HEK293 (cell line): Measurements from ENCODE around the gene ACAA2.
A peak's percentile ranks its signal among the peaks of the same experiment; 100 is the strongest.

Experiments used
- CTCF ChIA-PET: fragments of 350-600 bp; formaldehyde crosslinking; extraction: SDS; loops from one replicate; lab custom pipeline; 2021; ENCODE audit warnings: antibody characterized with exemption; lab: Yijun Ruan, JAX
- POLR2A ChIA-PET: fragments of 300-600 bp; formaldehyde crosslinking; extraction: SDS; loops from one replicate; lab custom pipeline; 2020; ENCODE audit warnings: antibody characterized with exemption, inconsistent platforms; lab: Yijun Ruan, JAX
- H3K27ac ChIP-seq: fragments of 200-500 bp; sonication (Bioruptor generic); 2 replicates; pipeline ENCODE4 v1.5.1; 2014; ENCODE audit warnings: low read depth, low read length, control low read depth, inconsistent platforms; ENCODE audit errors: extremely low read depth
- H3K36me3 ChIP-seq, 2 experiments: fragments of 200-500 bp in 1 of 2; sonication (Bioruptor generic) in 1 of 2; 1 replicate in 1 of 2; 2 replicates in 1 of 2; pipeline ENCODE4 v1.5.1; 2014 to 2017; ENCODE audit warnings: inconsistent platforms in 2 of 2, low read length in 2 of 2; ENCODE audit not compliant: control insufficient read depth in 2 of 2, insufficient read depth in 1 of 2
- H3K4me1 ChIP-seq: fragments of 200-500 bp; sonication (Bioruptor generic); 2 replicates; pipeline ENCODE4 v1.5.1; 2014; ENCODE audit warnings: mild to moderate bottlenecking, low read length, inconsistent platforms; ENCODE audit not compliant: control insufficient read depth, insufficient read depth
- H3K4me3 ChIP-seq: 2 replicates; pipeline ENCODE4 v1.5.1; 2011; ENCODE audit warnings: low read depth, mild to moderate bottlenecking, control low read depth, low read length, moderate library complexity
- H3K9me3 ChIP-seq: fragments of 200-500 bp; sonication (Bioruptor generic); 2 replicates; pipeline ENCODE4 v1.5.1; 2014; ENCODE audit warnings: low read depth, low read length, inconsistent platforms; ENCODE audit not compliant: control insufficient read depth, insufficient read depth
- GLIS2 ChIP-seq: fragments of 450-650 bp; formaldehyde crosslinking; IDR thresholded peaks from 2 replicates; pipeline ENCODE4 v1.5.1; 2016; ENCODE audit warnings: missing biosample characterization, missing genetic modification characterization
- MZF1 ChIP-seq: fragments of 450-650 bp; formaldehyde crosslinking; IDR thresholded peaks from 2 replicates; pipeline ENCODE4 v1.5.1; 2017; ENCODE audit warnings: missing biosample characterization, missing genetic modification characterization, borderline replicate concordance
- PRDM1 ChIP-seq: fragments of 450-650 bp; formaldehyde crosslinking; IDR thresholded peaks from 2 replicates; pipeline ENCODE4; 2016; ENCODE audit warnings: missing biosample characterization, missing genetic modification characterization
- SCRT1 ChIP-seq: fragments of 450-650 bp; formaldehyde crosslinking; IDR thresholded peaks from 2 replicates; pipeline ENCODE4 v1.5.1; 2016; ENCODE audit warnings: missing biosample characterization, missing genetic modification characterization, borderline replicate concordance
- SCRT2 ChIP-seq: fragments of 450-650 bp; formaldehyde crosslinking; IDR thresholded peaks from 2 replicates; pipeline ENCODE4 v1.5.1; 2016; ENCODE audit warnings: missing biosample characterization, missing genetic modification characterization
- ZNF121 ChIP-seq: fragments of 450-650 bp; formaldehyde crosslinking; IDR thresholded peaks from 2 replicates; pipeline ENCODE4 v1.5.1; 2016; ENCODE audit warnings: missing biosample characterization, missing genetic modification characterization
- ZNF174 ChIP-seq: fragments of 450-650 bp; formaldehyde crosslinking; IDR thresholded peaks from 2 replicates; pipeline ENCODE4 v1.5.0; 2017; ENCODE audit warnings: missing biosample characterization, mild to moderate bottlenecking, missing genetic modification characterization
- ZNF426 ChIP-seq: fragments of 450-650 bp; formaldehyde crosslinking; IDR thresholded peaks from 2 replicates; pipeline ENCODE4 v1.5.1; 2017; ENCODE audit warnings: missing biosample characterization, missing genetic modification characterization, mild to moderate bottlenecking, inconsistent platforms, moderate library complexity
- ZNF521 ChIP-seq: fragments of 450-650 bp; formaldehyde crosslinking; IDR thresholded peaks from 2 replicates; pipeline ENCODE4 v1.5.1; 2017; ENCODE audit warnings: missing biosample characterization, mild to moderate bottlenecking, missing genetic modification characterization
- TF ChIP-seq, protein P1 (sequence below): fragments of 450-650 bp; formaldehyde crosslinking; IDR thresholded peaks from 2 replicates; pipeline ENCODE4 v1.5.1; 2016; ENCODE audit warnings: missing biosample characterization, missing genetic modification characterization
- TF ChIP-seq, protein P2 (sequence below): sonication (generic); formaldehyde crosslinking; IDR thresholded peaks from 2 replicates; pipeline ENCODE4 v1.8.1; 2022; ENCODE audit warnings: mild to moderate bottlenecking, moderate library complexity, missing genetic modification reagents
- TF ChIP-seq, protein P3 (sequence below): fragments of 450-650 bp; formaldehyde crosslinking; IDR thresholded peaks from 2 replicates; pipeline ENCODE4 v1.5.1; 2016; ENCODE audit warnings: missing biosample characterization, missing genetic modification characterization, borderline replicate concordance
- TF ChIP-seq, protein P4 (sequence below): fragments of 450-650 bp; formaldehyde crosslinking; IDR thresholded peaks from 2 replicates; pipeline ENCODE4 v1.5.1; 2016; ENCODE audit warnings: missing biosample characterization, missing genetic modification characterization
- TF ChIP-seq, protein P5 (sequence below): fragments of 450-650 bp; formaldehyde crosslinking; IDR thresholded peaks from 2 replicates; pipeline ENCODE4 v1.5.1; 2016; ENCODE audit warnings: missing biosample characterization, missing genetic modification characterization

The ACAA2 gene

DNA sequence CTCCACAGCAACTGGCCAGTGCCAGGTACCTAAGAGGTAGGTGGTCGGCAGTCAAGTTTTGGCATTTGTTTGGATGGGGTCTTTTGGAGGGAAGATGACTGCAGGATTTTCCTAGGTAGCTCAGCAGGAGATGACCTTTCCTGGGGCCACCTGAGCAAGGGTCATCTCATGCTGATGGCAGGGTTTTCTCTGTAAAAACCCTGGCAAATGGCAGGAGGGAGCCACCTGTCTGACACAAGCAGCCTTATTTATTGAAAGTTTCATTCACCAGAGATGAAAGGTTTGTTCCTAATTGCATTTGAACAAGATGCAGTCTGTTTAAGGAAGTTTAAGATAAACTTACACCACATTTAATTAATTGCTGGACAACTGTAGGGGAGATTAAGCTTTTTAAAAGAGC, 31.6 kb upstream of the ACAA2 start:
- Histone ChIP-seq H3K4me1 (peaks cover 6% of the 10 kb centered on the region; the same call in 1 of the 2 replicates), H3K36me3 (peaks cover 0 to 16% of the 10 kb centered on the region in 2 experiments; a peak in 1 of 3 replicates), H3K27ac (no peak overlapping the region), H3K9me3 (no peaks in the 10 kb centered on the region), H3K4me3 (no peak overlapping the region)
- POLR2A ChIA-PET = no interaction called here
- CTCF ChIA-PET = interaction anchor here (7.4 kb wide), 1 partner anchor 14 kb away, joined by 40 read pairs; no protein-coding TSS in a partner anchor
- TF ChIP-seq, protein P1, sequence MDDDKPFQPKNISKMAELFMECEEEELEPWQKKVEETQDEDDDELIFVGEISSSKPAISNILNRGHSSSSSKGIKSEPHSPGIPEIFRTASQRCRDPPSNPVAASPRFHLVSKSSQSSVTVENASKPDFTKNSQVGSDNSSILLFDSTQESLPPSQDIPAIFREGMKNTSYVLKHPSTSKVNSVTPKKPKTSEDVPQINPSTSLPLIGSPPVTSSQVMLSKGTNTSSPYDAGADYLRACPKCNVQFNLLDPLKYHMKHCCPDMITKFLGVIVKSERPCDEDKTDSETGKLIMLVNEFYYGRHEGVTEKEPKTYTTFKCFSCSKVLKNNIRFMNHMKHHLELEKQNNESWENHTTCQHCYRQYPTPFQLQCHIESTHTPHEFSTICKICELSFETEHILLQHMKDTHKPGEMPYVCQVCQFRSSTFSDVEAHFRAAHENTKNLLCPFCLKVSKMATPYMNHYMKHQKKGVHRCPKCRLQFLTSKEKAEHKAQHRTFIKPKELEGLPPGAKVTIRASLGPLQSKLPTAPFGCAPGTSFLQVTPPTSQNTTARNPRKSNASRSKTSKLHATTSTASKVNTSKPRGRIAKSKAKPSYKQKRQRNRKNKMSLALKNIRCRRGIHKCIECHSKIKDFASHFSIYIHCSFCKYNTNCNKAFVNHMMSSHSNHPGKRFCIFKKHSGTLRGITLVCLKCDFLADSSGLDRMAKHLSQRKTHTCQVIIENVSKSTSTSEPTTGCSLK = no peak
- TF ChIP-seq PRDM1 (tag by site-specific recombination) (no peak), MZF1 (tag by site-specific recombination) (no peak), ZNF521 (tag by site-specific recombination) (no peak), ZNF121 (tag by site-specific recombination) (no peak), ZNF174 (tag by site-specific recombination) (no peak), GLIS2 (tag by site-specific recombination) (no peak), SCRT1 (tag by site-specific recombination) (no peak), ZNF426 (no peak)
- TF ChIP-seq, protein P2, sequence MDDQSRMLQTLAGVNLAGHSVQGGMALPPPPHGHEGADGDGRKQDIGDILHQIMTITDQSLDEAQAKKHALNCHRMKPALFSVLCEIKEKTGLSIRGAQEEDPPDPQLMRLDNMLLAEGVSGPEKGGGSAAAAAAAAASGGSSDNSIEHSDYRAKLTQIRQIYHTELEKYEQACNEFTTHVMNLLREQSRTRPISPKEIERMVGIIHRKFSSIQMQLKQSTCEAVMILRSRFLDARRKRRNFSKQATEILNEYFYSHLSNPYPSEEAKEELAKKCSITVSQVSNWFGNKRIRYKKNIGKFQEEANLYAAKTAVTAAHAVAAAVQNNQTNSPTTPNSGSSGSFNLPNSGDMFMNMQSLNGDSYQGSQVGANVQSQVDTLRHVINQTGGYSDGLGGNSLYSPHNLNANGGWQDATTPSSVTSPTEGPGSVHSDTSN = no peak
- TF ChIP-seq, protein P3, sequence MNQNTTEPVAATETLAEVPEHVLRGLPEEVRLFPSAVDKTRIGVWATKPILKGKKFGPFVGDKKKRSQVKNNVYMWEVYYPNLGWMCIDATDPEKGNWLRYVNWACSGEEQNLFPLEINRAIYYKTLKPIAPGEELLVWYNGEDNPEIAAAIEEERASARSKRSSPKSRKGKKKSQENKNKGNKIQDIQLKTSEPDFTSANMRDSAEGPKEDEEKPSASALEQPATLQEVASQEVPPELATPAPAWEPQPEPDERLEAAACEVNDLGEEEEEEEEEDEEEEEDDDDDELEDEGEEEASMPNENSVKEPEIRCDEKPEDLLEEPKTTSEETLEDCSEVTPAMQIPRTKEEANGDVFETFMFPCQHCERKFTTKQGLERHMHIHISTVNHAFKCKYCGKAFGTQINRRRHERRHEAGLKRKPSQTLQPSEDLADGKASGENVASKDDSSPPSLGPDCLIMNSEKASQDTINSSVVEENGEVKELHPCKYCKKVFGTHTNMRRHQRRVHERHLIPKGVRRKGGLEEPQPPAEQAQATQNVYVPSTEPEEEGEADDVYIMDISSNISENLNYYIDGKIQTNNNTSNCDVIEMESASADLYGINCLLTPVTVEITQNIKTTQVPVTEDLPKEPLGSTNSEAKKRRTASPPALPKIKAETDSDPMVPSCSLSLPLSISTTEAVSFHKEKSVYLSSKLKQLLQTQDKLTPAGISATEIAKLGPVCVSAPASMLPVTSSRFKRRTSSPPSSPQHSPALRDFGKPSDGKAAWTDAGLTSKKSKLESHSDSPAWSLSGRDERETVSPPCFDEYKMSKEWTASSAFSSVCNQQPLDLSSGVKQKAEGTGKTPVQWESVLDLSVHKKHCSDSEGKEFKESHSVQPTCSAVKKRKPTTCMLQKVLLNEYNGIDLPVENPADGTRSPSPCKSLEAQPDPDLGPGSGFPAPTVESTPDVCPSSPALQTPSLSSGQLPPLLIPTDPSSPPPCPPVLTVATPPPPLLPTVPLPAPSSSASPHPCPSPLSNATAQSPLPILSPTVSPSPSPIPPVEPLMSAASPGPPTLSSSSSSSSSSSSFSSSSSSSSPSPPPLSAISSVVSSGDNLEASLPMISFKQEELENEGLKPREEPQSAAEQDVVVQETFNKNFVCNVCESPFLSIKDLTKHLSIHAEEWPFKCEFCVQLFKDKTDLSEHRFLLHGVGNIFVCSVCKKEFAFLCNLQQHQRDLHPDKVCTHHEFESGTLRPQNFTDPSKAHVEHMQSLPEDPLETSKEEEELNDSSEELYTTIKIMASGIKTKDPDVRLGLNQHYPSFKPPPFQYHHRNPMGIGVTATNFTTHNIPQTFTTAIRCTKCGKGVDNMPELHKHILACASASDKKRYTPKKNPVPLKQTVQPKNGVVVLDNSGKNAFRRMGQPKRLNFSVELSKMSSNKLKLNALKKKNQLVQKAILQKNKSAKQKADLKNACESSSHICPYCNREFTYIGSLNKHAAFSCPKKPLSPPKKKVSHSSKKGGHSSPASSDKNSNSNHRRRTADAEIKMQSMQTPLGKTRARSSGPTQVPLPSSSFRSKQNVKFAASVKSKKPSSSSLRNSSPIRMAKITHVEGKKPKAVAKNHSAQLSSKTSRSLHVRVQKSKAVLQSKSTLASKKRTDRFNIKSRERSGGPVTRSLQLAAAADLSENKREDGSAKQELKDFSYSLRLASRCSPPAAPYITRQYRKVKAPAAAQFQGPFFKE = no peak
- TF ChIP-seq, protein P4, sequence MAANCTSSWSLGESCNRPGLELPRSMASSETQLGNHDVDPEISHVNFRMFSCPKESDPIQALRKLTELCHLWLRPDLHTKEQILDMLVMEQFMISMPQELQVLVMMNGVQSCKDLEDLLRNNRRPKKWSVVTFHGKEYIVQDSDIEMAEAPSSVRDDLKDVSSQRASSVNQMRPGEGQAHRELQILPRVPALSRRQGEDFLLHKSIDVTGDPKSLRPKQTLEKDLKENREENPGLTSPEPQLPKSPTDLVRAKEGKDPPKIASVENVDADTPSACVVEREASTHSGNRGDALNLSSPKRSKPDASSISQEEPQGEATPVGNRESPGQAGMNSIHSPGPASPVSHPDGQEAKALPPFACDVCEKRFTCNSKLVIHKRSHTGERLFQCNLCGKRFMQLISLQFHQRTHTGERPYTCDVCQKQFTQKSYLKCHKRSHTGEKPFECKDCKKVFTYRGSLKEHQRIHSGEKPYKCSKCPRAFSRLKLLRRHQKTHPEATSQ (tag by site-specific recombination) = no peak

DNA sequence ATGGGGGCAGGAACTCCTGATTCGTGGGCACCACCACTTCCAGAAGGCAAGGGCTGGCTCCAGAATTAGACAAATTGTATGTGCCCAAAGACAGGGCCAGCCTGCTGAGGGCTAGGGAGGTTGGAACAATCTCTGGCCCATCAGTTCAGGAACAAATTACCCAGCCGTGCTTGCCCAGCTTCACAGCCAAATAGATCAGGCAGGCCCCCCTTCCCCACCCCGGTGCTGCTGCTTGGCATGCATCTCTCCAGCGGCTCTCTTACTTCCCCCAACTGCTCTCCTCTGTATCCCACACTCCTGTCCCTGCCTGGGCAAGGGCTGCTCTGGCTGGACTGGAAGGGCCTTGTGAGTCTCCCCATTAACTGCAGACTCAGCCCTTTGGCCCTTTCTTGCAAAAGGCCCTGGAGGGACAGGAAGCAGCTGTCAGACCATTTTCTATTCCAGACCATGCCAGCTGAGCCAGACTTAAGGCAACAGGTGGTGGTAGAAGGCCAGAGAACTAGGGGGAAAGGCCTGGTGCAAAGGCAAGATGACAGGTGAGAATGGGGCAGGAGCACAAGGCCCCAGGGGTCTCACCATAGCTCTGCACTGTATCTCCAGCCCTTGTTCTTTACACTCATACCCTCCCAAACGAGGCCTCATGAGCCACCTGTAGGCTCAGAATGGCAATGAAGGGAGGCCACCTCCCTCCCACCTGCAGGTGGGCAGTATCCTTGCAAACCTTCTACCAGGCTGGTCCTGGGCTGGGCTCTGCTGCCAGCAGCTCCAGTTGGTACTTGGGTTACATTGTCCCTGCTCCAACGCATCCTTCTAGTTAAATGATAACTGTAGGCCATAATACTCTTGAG, 30.7 kb upstream of the ACAA2 start:
- Histone ChIP-seq H3K9me3 (no peaks in the 10 kb centered on the region), H3K36me3 (peaks cover 0 to 21% of the 10 kb centered on the region in 2 experiments; a peak in 1 of 3 replicates), H3K4me1 (no peaks in the 10 kb centered on the region)
- CTCF ChIA-PET = interaction anchor here (0.6 to 7.4 kb wide), 3 partner anchors 15 to 21 kb away, joined by 3 to 40 read pairs (median 3); no protein-coding TSS in a partner anchor
- TF ChIP-seq SCRT1 (tag by site-specific recombination) (peak; percentile 96), SCRT2 (tag by site-specific recombination) (peak; percentile 95)
- TF ChIP-seq, protein P5, sequence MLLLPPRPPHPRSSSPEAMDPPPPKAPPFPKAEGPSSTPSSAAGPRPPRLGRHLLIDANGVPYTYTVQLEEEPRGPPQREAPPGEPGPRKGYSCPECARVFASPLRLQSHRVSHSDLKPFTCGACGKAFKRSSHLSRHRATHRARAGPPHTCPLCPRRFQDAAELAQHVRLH (tag by site-specific recombination) = no peak
- TF ChIP-seq, all 188 proteins: peak for 2
- H3K4me3 ChIP-seq = no peak overlapping the region
- H3K27ac ChIP-seq = no peak overlapping the region
- POLR2A ChIA-PET = no interaction called here
